Measurements from ENCODE around the gene ARF3. TPM values are rescaled to one million over a fixed set of nuclear protein-coding genes. Genes with fewer than 3 reads are reported as not detected.

Gene ARF3
- total and polyA plus RNA-seq, 2 donors (not counting 1 experiment from before 2014, with no cell fraction given): 31.7 to 77.5 TPM

DNA sequence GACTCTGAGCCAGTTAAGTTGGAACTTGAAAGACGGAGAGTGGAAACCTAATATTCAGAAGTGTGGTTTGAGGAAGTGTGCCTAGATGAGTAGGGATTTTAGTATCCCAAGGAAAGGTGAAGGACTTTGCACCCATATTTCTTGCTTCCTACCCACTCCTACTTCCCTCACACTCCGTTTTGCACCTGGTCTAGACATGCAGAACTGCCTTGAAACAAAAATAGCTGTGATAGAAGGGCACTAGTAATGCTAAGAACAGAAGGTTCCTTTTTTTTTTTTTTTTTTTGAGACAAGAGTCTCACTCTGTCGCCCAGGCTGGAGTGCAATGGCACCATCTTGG lies 732 bp upstream of the ARF3 start:
- H3K9me3 Mint-ChIP-seq (ENCODE audit: insufficient read depth): no peaks in the 10 kb centered on the region
- no peaks in the 10 kb centered on the region for H3K27me3 Mint-ChIP-seq
- ChIA-PET POLR2A (interaction anchor here (0.6 to 1.4 kb wide), 4 partner anchors 11 to 174 kb away, joined by 3 to 6 read pairs (median 6); partner anchors contain the start of genes CACNB3 and TUBA1B), CTCF (interaction anchor here (0.6 to 4.5 kb wide), 16 partner anchors 10 to 1817 kb away, joined by 3 to 26 read pairs (median 4); partner anchors contain the start of genes DDX23, FKBP11, RND1 and WNT1)
- WGBS (ENCODE audit: insufficient coverage): 17% methylated on average over 1 of the region's 3 CpGs
- DNase-seq (peak; percentile 57), ATAC-seq (ENCODE audit: low read depth) (no peak)
- H4K20me1 ChIP-seq (ENCODE audit: control insufficient read depth, insufficient read depth, low read length, poor library complexity, severe bottlenecking): peaks cover 25% of the 10 kb centered on the region
- H3K79me2 ChIP-seq (ENCODE audit: control insufficient read depth, insufficient read depth, low read length): peaks cover 43% of the 10 kb centered on the region
- peaks cover 40% of the 10 kb centered on the region for H3K4me1 Mint-ChIP-seq
- peaks cover 34 to 36% of the 10 kb centered on the region in 2 donors for H3K4me1 ChIP-seq (ENCODE audit: control insufficient read depth in 2 of 2, insufficient read depth in 2 of 2, low read length in 2 of 2)
- H3K27ac ChIP-seq (ENCODE audit: low read length in 2 of 2): peak overlapping the region; percentile 21 to 81
- H3K36me3 ChIP-seq (replicated peaks in 1 of 2; ENCODE audit: control extremely low read depth in 1 of 2, control insufficient read depth in 1 of 2, extremely low read depth in 1 of 2, insufficient read depth in 2 of 2, low read length in 1 of 2): peaks cover 1 to 2% of the 10 kb centered on the region in 2 experiments
- no peak for TF ChIP-seq EZH2 (IDR thresholded peaks at IDR 0.05; ENCODE audit: borderline replicate concordance, insufficient read depth, low read depth, low read length, poor library complexity, severe bottlenecking)
- TF ChIP-seq, protein P1, sequence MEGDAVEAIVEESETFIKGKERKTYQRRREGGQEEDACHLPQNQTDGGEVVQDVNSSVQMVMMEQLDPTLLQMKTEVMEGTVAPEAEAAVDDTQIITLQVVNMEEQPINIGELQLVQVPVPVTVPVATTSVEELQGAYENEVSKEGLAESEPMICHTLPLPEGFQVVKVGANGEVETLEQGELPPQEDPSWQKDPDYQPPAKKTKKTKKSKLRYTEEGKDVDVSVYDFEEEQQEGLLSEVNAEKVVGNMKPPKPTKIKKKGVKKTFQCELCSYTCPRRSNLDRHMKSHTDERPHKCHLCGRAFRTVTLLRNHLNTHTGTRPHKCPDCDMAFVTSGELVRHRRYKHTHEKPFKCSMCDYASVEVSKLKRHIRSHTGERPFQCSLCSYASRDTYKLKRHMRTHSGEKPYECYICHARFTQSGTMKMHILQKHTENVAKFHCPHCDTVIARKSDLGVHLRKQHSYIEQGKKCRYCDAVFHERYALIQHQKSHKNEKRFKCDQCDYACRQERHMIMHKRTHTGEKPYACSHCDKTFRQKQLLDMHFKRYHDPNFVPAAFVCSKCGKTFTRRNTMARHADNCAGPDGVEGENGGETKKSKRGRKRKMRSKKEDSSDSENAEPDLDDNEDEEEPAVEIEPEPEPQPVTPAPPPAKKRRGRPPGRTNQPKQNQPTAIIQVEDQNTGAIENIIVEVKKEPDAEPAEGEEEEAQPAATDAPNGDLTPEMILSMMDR (IDR thresholded peaks at IDR 0.05): no peak
- H3K27ac Mint-ChIP-seq: peak overlapping the region; percentile 92
- peak overlapping the region; percentile 98 for H3K4me2 ChIP-seq (replicated peaks; ENCODE audit: low read depth, low read length, poor library complexity, severe bottlenecking)
- intact Hi-C loops (cut with micrococcal nuclease): no loop called here
- peak overlapping the region; percentile 59 to 96 (median 91) for H3K4me3 ChIP-seq (ENCODE audit: control extremely low read depth in 1 of 5, extremely low read depth in 1 of 5, insufficient read depth in 1 of 5, low read depth in 2 of 5, low read length in 4 of 5)
- H3K4me3 Mint-ChIP-seq: peak overlapping the region; percentile 95
- H3K9ac ChIP-seq (ENCODE audit: low read length): peak overlapping the region; percentile 96
- peaks cover 0 to 3% (median 0%) of the 10 kb centered on the region in 4 experiments for H3K27me3 ChIP-seq (replicated peaks in 1 of 4; ENCODE audit: control extremely low read depth in 1 of 4, control insufficient read depth in 3 of 4, insufficient read depth in 4 of 4, low read length in 3 of 4)
- peak overlapping the region; percentile 98 for H2AFZ ChIP-seq (ENCODE audit: insufficient read depth, low read depth, low read length, poor library complexity, severe bottlenecking)
- no peaks in the 10 kb centered on the region for H3K9me3 ChIP-seq (ENCODE audit: control extremely low read depth in 1 of 3, control insufficient read depth in 2 of 3, insufficient read depth in 1 of 3, low read length in 2 of 3)
